GM04503 (cell line): ENCODE measurements around the gene NKX2-1.

Source experiments
- DNase-seq: peaks from one replicate; pipeline ENCODE4 v3.0.0-alpha.2; 2012; ENCODE audit warnings: low read depth

NKX2-1 gene

GRCh38 chr14:36517242-36518030 lies 2.6 kb downstream of the NKX2-1 start:
- no peak for DNase-seq

GRCh38 chr14:36516719-36517241 lies 3.3 kb downstream of the NKX2-1 start:
- DNase-seq: no peak

- no peak for DNase-seq
These were observed 3.9 kb downstream of the NKX2-1 start for GRCh38 chr14:36515896-36516718.

GRCh38 chr14:36515105-36515593 lies 4.9 kb downstream of the NKX2-1 start:
- no peak for DNase-seq

GRCh38 chr14:36514278-36515104 lies 5.5 kb downstream of the NKX2-1 start:
- DNase-seq: no peak

- no peak for DNase-seq
These were observed 6.4 kb downstream of the NKX2-1 start for GRCh38 chr14:36513451-36514277.

GRCh38 chr14:36513012-36513420 lies 7.0 kb downstream of the NKX2-1 start:
- no peak for DNase-seq

GRCh38 chr14:36512585-36513003 lies 7.4 kb downstream of the NKX2-1 start:
- DNase-seq: no peak

- no peak for DNase-seq
These were observed 7.9 kb downstream of the NKX2-1 start for GRCh38 chr14:36511981-36512584.

- DNase-seq: no peak
These were observed 9.2 kb downstream of the NKX2-1 start for GRCh38 chr14:36510874-36511273.

- DNase-seq: no peak
These were observed 9.8 kb downstream of the NKX2-1 start for GRCh38 chr14:36510078-36510799.

GRCh38 chr14:36509069-36509917 lies 10.7 kb downstream of the NKX2-1 start:
- DNase-seq: no peak

GRCh38 chr14:36508418-36509068 lies 11.5 kb downstream of the NKX2-1 start:
- DNase-seq: no peak

- DNase-seq: no peak
These were observed 12.1 kb downstream of the NKX2-1 start for GRCh38 chr14:36507847-36508417.

- DNase-seq: no peak
These were observed 13.1 kb downstream of the NKX2-1 start for GRCh38 chr14:36506732-36507614.

- no peak for DNase-seq
These were observed 13.9 kb downstream of the NKX2-1 start for GRCh38 chr14:36505892-36506731.
